ENCODE data around the gene E2F4.

- TF ChIP-seq CTCF (IDR thresholded peaks at IDR 0.05) (no peak), POLR2A (IDR thresholded peaks at IDR 0.05) (no peak)
These were observed 26.6 kb upstream of the E2F4 start for GRCh38 chr16:67165121-67166078.

Data from body of pancreas (tissue), 4 donors.